Trophoblast cell (in vitro differentiated cells and primary cell): ENCODE data around the gene XNDC1N. TPM values are rescaled to one million over a fixed set of nuclear protein-coding genes. Genes with fewer than 3 reads are reported as not detected.
A peak's percentile ranks its signal among the peaks of the same experiment; 100 is the strongest.

ENCODE experiments used
- DNase-seq, 2 donors: peaks; one replicate each; pipeline ENCODE4 v3.0.0-alpha.2; 2016
- H2AFZ ChIP-seq: 2 replicates; pipeline ENCODE4 v1.6.1; 2013; ENCODE audit warnings: low read length, moderate library complexity, mild to moderate bottlenecking; ENCODE audit not compliant: insufficient read depth, poor library complexity
- H2AK5ac ChIP-seq: 2 replicates; pipeline ENCODE4 v1.6.1; 2013; ENCODE audit warnings: mild to moderate bottlenecking, low read length
- H2BK120ac ChIP-seq: 2 replicates; pipeline ENCODE4 v1.6.1; 2013; ENCODE audit warnings: low read length, mild to moderate bottlenecking, moderate library complexity; ENCODE audit not compliant: insufficient read depth, poor library complexity
- H2BK12ac ChIP-seq: 2 replicates; pipeline ENCODE4 v1.6.1; 2013; ENCODE audit warnings: mild to moderate bottlenecking, low read length, moderate library complexity
- H2BK5ac ChIP-seq: 2 replicates; pipeline ENCODE4 v1.6.1; 2013; ENCODE audit warnings: low read length, low read depth, moderate library complexity, mild to moderate bottlenecking; ENCODE audit not compliant: poor library complexity
- H3K14ac ChIP-seq: 2 replicates; pipeline ENCODE4 v1.6.1; 2013; ENCODE audit warnings: mild to moderate bottlenecking, low read length
- H3K18ac ChIP-seq: 2 replicates; pipeline ENCODE4 v1.6.1; 2013; ENCODE audit warnings: mild to moderate bottlenecking, low read length
- H3K23ac ChIP-seq: 2 replicates; pipeline ENCODE4 v1.6.1; 2013; ENCODE audit warnings: low read length
- H3K27ac ChIP-seq: 2 replicates; pipeline ENCODE4 v1.5.1; 2013; ENCODE audit warnings: low read depth, mild to moderate bottlenecking, inconsistent platforms, low read length, moderate library complexity
- H3K27me3 ChIP-seq: 2 replicates; pipeline ENCODE4 v1.6.1; 2013; ENCODE audit warnings: inconsistent platforms, mild to moderate bottlenecking, low read length, moderate library complexity; ENCODE audit not compliant: insufficient read depth
- H3K36me3 ChIP-seq, 2 experiments: 1 replicate in 1 of 2; 2 replicates in 1 of 2; pipeline ENCODE4 v1.6.1; 2013; ENCODE audit warnings: low read length in 2 of 2, mild to moderate bottlenecking in 2 of 2, moderate library complexity in 1 of 2; ENCODE audit not compliant: insufficient read depth in 2 of 2, control insufficient read depth in 1 of 2
- H3K4ac ChIP-seq: 2 replicates; pipeline ENCODE4 v1.6.1; 2013; ENCODE audit warnings: low read depth, mild to moderate bottlenecking, low read length, moderate library complexity
- H3K4me1 ChIP-seq, 2 experiments: 1 replicate in 1 of 2; 2 replicates in 1 of 2; pipeline ENCODE4 v1.6.1; 2013; ENCODE audit warnings: low read length in 2 of 2, mild to moderate bottlenecking in 2 of 2, moderate library complexity in 1 of 2; ENCODE audit not compliant: insufficient read depth in 2 of 2, control insufficient read depth in 1 of 2
- H3K4me2 ChIP-seq: 2 replicates; pipeline ENCODE4 v1.6.1; 2013; ENCODE audit warnings: inconsistent platforms, mild to moderate bottlenecking, low read length, moderate library complexity
- H3K4me3 ChIP-seq: 2 replicates; pipeline ENCODE4 v1.5.1; 2013; ENCODE audit warnings: mild to moderate bottlenecking, low read depth, low read length, inconsistent platforms
- H3K79me1 ChIP-seq: one replicate; pipeline ENCODE4 v1.6.1; 2013; ENCODE audit warnings: low read length
- H3K79me2 ChIP-seq: 2 replicates; pipeline ENCODE4 v1.6.1; 2013; ENCODE audit warnings: low read length, mild to moderate bottlenecking; ENCODE audit not compliant: control insufficient read depth, insufficient read depth, poor library complexity
- H3K9ac ChIP-seq: 2 replicates; pipeline ENCODE4 v1.6.1; 2013; ENCODE audit warnings: mild to moderate bottlenecking, low read length
- H3K9me3 ChIP-seq: 2 replicates; pipeline ENCODE4 v1.6.1; 2013; ENCODE audit warnings: low read depth, mild to moderate bottlenecking, control low read depth, inconsistent platforms, low read length; ENCODE audit not compliant: insufficient read depth
- H4K12ac ChIP-seq: 2 replicates; pipeline ENCODE4 v1.6.1; 2013; ENCODE audit warnings: low read depth, mild to moderate bottlenecking, low read length, moderate library complexity
- H4K8ac ChIP-seq: 2 replicates; pipeline ENCODE4 v1.6.1; 2013; ENCODE audit warnings: low read depth, mild to moderate bottlenecking, low read length, moderate library complexity
- H4K91ac ChIP-seq: one replicate; pipeline ENCODE4 v1.6.1; 2013; ENCODE audit warnings: low read depth, mild to moderate bottlenecking, low read length, moderate library complexity
- WGBS: extraction: QIAGEN DNeasy Blood & Tissue Kit; methylation state at CpG from one replicate; pipeline ENCODE4 v1.1.7; 2013; ENCODE audit warnings: missing lambda C conversion rate; ENCODE audit not compliant: insufficient read length, insufficient coverage; ENCODE audit errors: extremely low coverage; 5-methylcytosine and 5-hydroxymethylcytosine counted together
- polyA plus RNA-seq: library from polyadenylated mRNA; stranded (reverse); fragments of 200-250 nt; gene quantifications from 2 replicates; pipeline ENCODE4 v1.2.3, GENCODE V29; 2013

The XNDC1N gene, protein sequence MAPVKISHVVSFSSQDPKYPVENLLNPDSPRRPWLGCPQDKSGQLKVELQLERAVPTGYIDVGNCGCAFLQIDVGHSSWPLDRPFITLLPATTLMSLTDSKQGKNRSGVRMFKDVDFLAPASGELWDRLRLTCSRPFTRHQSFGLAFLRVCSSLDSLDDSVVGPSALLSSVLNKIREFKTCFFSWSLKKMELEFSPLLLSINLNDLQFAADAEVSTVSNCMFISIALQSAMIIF
- 2.2 and 2.3 TPM in 2 replicates for polyA plus RNA-seq

DNA sequence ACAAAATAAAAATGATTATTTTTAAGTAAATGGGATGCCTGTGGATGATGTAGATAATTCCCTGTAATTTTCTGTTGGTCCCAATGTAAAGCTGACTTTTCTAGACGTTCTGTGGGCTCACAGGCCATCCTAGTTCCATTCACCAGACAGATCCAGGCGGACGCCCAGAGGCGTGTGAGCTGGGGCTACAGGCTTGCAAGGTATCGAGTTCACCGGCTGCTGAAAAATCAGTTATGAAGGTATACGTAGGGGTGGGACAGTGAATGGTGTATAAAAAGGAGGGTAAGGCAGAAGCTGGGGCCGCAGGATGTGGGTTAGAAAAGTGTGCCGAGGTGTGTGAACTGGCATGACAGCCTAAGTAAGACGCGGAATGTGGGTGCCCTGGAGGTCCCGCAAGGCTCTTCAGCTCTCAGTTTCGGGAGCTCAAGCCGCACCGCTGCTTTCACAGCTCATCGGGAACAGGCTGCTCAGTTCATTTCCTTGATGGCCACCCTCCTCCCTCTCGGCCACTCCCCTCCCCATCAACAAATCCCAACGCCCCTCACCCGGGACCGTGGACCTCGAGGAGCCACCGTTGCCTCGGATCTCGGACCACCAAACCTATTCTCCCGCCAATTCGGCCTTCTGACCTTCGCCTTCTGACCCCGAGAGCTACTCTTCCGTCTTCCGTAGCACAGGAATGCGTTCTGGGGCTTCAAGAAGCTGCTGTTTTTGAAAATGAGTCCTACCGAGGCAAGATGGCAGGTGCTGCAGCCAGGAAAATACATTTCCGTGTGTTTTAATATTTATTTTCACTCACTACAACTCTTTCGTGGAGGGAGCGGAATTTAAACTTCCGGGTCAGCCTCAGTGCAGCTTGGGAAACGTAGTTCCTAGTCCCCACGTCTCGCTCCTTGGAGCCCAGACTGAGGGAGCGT lies at the start of gene XNDC1N:
XNDC1N (minus strand) TSS at position 775 of the 917 bp plus-strand sequence. CDS start 5,241 bp downstream, outside the sequence.
- no peaks in the 10 kb centered on the region for H3K9me3 ChIP-seq
- H4K8ac ChIP-seq, result peak within 1 kb of the TSS; percentile 93
- H3K4me2 ChIP-seq, result peak within 1 kb of the TSS; percentile 82
- no CpG with 5 or more reads among the region's 40 CpGs for WGBS
- peaks cover 0 to 2% of the 10 kb centered on the region in 2 experiments for H3K36me3 ChIP-seq
- peak within 1 kb of the TSS; percentile 81 for H3K4me3 ChIP-seq
- H2BK12ac ChIP-seq, result no peak within 1 kb of the TSS
- peak within 1 kb of the TSS; percentile 69 for H3K27ac ChIP-seq
- peak within 1 kb of the TSS; percentile 67 for H4K91ac ChIP-seq
- peak within 1 kb of the TSS; percentile 84 for H3K14ac ChIP-seq
- no peak within 1 kb of the TSS for H2AK5ac ChIP-seq
- peak within 1 kb of the TSS; percentile 96 for H2AFZ ChIP-seq
- H2BK5ac ChIP-seq, result peak within 1 kb of the TSS; percentile 89
- H2BK120ac ChIP-seq, result peak within 1 kb of the TSS; percentile 62
- H3K27me3 ChIP-seq, result no peaks in the 10 kb centered on the region
- peaks cover 14% of the 10 kb centered on the region for H3K79me2 ChIP-seq
- H3K18ac ChIP-seq, result peak within 1 kb of the TSS; percentile 80
- DNase-seq, result peak in 1 of 2 donors; percentile 88
- H3K79me1 ChIP-seq, result peaks cover 9% of the 10 kb centered on the region
- H4K12ac ChIP-seq, result peak within 1 kb of the TSS; percentile 89
- peaks cover 6 to 7% of the 10 kb centered on the region in 2 experiments for H3K4me1 ChIP-seq
- peak within 1 kb of the TSS; percentile 93 for H3K4ac ChIP-seq
- H3K9ac ChIP-seq, result peak within 1 kb of the TSS; percentile 85
- H3K23ac ChIP-seq, result no peak within 1 kb of the TSS

GRCh38 chr11:71977743-71978418 lies 49.5 kb upstream of the XNDC1N start:
- no peaks in the 10 kb centered on the region for H3K4me1 ChIP-seq
- peak; percentile 76 to 90 for DNase-seq
- no peak overlapping the region for H2BK5ac ChIP-seq
- no peaks in the 10 kb centered on the region for H3K79me2 ChIP-seq
- H4K8ac ChIP-seq, result no peak overlapping the region
- H3K27ac ChIP-seq, result no peak overlapping the region
- H3K4ac ChIP-seq, result no peak overlapping the region
- no peak overlapping the region for H3K14ac ChIP-seq
- no peaks in the 10 kb centered on the region for H3K27me3 ChIP-seq
- H2AK5ac ChIP-seq, result no peak overlapping the region
- no peaks in the 10 kb centered on the region for H3K79me1 ChIP-seq
- H3K9me3 ChIP-seq, result no peaks in the 10 kb centered on the region
- H3K36me3 ChIP-seq, result peaks cover 0 to 5% of the 10 kb centered on the region in 2 experiments
- no peak overlapping the region for H4K12ac ChIP-seq
- no peak overlapping the region for H2BK120ac ChIP-seq
- no peak overlapping the region for H3K18ac ChIP-seq
- no peak overlapping the region for H3K23ac ChIP-seq
- no peak overlapping the region for H3K9ac ChIP-seq
- WGBS, result no CpG with 5 or more reads among the region's 7 CpGs
- H3K4me2 ChIP-seq, result no peak overlapping the region
- no peak overlapping the region for H3K4me3 ChIP-seq
- H2AFZ ChIP-seq, result no peak overlapping the region
- H4K91ac ChIP-seq, result no peak overlapping the region
- no peak overlapping the region for H2BK12ac ChIP-seq

DNA sequence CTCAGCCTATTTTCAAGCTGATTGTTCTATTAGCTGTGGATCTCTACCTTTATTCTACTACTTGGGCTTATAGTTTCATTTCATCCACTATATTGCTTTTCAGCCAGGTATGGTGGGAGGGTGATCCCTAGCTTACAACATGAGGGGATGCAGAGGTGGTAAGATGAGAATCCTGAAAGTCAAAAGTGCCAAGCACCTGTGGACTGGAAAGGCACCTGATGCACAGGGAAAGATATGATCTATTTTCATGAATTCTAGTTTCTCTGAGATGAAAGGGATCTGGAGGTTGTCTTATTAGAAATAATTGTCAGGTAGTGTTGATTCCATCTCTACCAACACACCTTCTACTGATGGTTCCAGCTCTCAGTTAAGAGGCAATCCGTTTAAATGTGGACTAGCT lies 48.7 kb upstream of the XNDC1N start:
- WGBS, result no CpG with 5 or more reads among the region's 1 CpG
- H3K4me2 ChIP-seq, result no peak overlapping the region
- no peak overlapping the region for H3K4ac ChIP-seq
- no peak for DNase-seq
- no peak overlapping the region for H2AK5ac ChIP-seq
- H3K79me1 ChIP-seq, result no peaks in the 10 kb centered on the region
- H3K27ac ChIP-seq, result no peak overlapping the region
- H2AFZ ChIP-seq, result no peak overlapping the region
- no peak overlapping the region for H4K12ac ChIP-seq
- peaks cover 3 to 5% of the 10 kb centered on the region in 2 experiments for H3K36me3 ChIP-seq
- no peak overlapping the region for H3K4me3 ChIP-seq
- no peak overlapping the region for H3K23ac ChIP-seq
- no peak overlapping the region for H3K18ac ChIP-seq
- H3K27me3 ChIP-seq, result no peaks in the 10 kb centered on the region
- H2BK12ac ChIP-seq, result no peak overlapping the region
- no peaks in the 10 kb centered on the region for H3K4me1 ChIP-seq
- H4K91ac ChIP-seq, result no peak overlapping the region
- no peak overlapping the region for H2BK5ac ChIP-seq
- H2BK120ac ChIP-seq, result no peak overlapping the region
- H4K8ac ChIP-seq, result no peak overlapping the region
- H3K79me2 ChIP-seq, result no peaks in the 10 kb centered on the region
- no peak overlapping the region for H3K14ac ChIP-seq
- H3K9me3 ChIP-seq, result no peaks in the 10 kb centered on the region
- H3K9ac ChIP-seq, result no peak overlapping the region

DNA sequence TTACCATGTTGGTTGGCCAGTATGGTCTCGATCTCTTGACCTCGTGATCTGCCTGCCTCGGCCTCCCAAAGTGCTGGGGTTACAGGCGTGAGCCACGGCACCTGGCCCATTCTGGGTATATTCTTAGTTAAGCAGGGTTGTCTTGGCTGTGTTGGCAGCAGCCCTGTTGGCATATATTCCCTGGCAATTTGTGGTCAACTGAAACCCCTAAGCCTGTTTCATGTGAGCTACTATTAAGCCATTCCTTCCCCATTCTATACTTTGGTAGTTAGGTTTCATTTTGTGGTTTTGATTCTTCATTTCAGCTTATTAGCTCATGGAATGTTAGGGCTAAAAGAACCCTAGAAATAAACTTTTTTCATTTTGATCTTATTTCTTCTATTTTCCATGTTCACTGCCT lies 48.2 kb upstream of the XNDC1N start:
- Histone ChIP-seq H4K8ac (no peak overlapping the region), H2AK5ac (no peak overlapping the region), H3K79me1 (no peaks in the 10 kb centered on the region), H3K4me3 (no peak overlapping the region), H4K91ac (no peak overlapping the region), H2BK5ac (no peak overlapping the region), H3K4me2 (no peak overlapping the region), H3K23ac (no peak overlapping the region), H3K4me1 (no peaks in the 10 kb centered on the region), H3K9ac (no peak overlapping the region), H3K14ac (no peak overlapping the region), H3K4ac (no peak overlapping the region), H3K18ac (no peak overlapping the region), H3K36me3 (peaks cover 3 to 5% of the 10 kb centered on the region in 2 experiments), H2BK120ac (no peak overlapping the region), H2BK12ac (no peak overlapping the region), H3K79me2 (no peaks in the 10 kb centered on the region), H3K27me3 (no peaks in the 10 kb centered on the region), H3K9me3 (no peaks in the 10 kb centered on the region), H4K12ac (no peak overlapping the region), H2AFZ (no peak overlapping the region), H3K27ac (no peak overlapping the region)
- no peak for DNase-seq
- no CpG with 5 or more reads among the region's 5 CpGs for WGBS
